Liver (tissue), 9 donors: ENCODE data around the gene EVC. TPM values are rescaled to one million over a fixed set of nuclear protein-coding genes. Genes with fewer than 3 reads are reported as not detected.

Experiments used
- DNase-seq: peaks from one replicate; pipeline ENCODE4 v3.0.0-alpha.2; 2017; ENCODE audit warnings: low spot score
- H3K27ac ChIP-seq, 2 donors: one replicate each; pipeline ENCODE4 v1.7.0; 2013; ENCODE audit warnings: inconsistent platforms in 2 of 2, low read length in 2 of 2, control low read depth in 1 of 2, low read depth in 1 of 2, mild to moderate bottlenecking in 1 of 2
- H3K27me3 ChIP-seq, 4 donors: one replicate each; pipeline versions ENCODE4 v1.6.1 to v1.7.0; 2013; ENCODE audit warnings: low read length in 3 of 4, inconsistent platforms in 1 of 4, mild to moderate bottlenecking in 1 of 4, moderate library complexity in 1 of 4; ENCODE audit not compliant: control insufficient read depth in 4 of 4, insufficient read depth in 4 of 4
- H3K36me3 ChIP-seq, 4 donors: one replicate each; pipeline versions ENCODE4 v1.6.1 to v1.7.0; 2013; ENCODE audit warnings: low read length in 3 of 4, mild to moderate bottlenecking in 3 of 4, low read depth in 1 of 4, moderate library complexity in 1 of 4; ENCODE audit not compliant: control insufficient read depth in 4 of 4, insufficient read depth in 3 of 4
- H3K4me1 ChIP-seq, 4 donors: one replicate each; pipeline versions ENCODE4 v1.6.1 to v1.7.0; 2013; ENCODE audit warnings: low read length in 3 of 4, mild to moderate bottlenecking in 3 of 4, moderate library complexity in 1 of 4; ENCODE audit not compliant: control insufficient read depth in 4 of 4, insufficient read depth in 4 of 4
- H3K4me3 ChIP-seq, 3 donors: one replicate each; pipeline versions ENCODE4 v1.6.1 to v1.7.0; 2013; ENCODE audit warnings: low read length in 3 of 3, control low read depth in 1 of 3, low read depth in 1 of 3, mild to moderate bottlenecking in 1 of 3
- H3K9ac ChIP-seq, 2 donors: one replicate each; pipeline ENCODE4 v1.7.0; 2013; ENCODE audit warnings: low read length in 2 of 2, mild to moderate bottlenecking in 2 of 2, moderate library complexity in 2 of 2, control low read depth in 1 of 2, low read depth in 1 of 2
- H3K9me3 ChIP-seq, 4 donors: one replicate each; pipeline versions ENCODE4 v1.6.1 to v1.7.0; 2013; ENCODE audit warnings: low read length in 3 of 4; ENCODE audit not compliant: control insufficient read depth in 4 of 4
- ATF3 ChIP-seq: IDR thresholded peaks from 2 replicates; pipeline ENCODE4 v1.6.1; 2016; ENCODE audit warnings: antibody characterized with exemption
- CTCF ChIP-seq: fragments of 150-350 bp; IDR thresholded peaks from 2 replicates; pipeline ENCODE4 v1.5.1; 2017; ENCODE audit warnings: improper control_type of control experiment, low read depth, low read length; ENCODE audit not compliant: missing input control
- FOXA1 ChIP-seq: IDR thresholded peaks from 2 replicates; pipeline ENCODE4 v1.6.1; 2016; ENCODE audit warnings: antibody characterized with exemption
- GABPA ChIP-seq, 2 donors: IDR thresholded peaks in 1 of 2; conservative IDR thresholded peaks in 1 of 2; 2 replicates each; pipeline ENCODE4 v1.6.1; 2016; ENCODE audit warnings: antibody characterized with exemption in 2 of 2, mild to moderate bottlenecking in 1 of 2, moderate library complexity in 1 of 2
- HNF4A ChIP-seq, 2 donors: conservative IDR thresholded peaks; 2 replicates each; pipeline ENCODE4 v1.6.1; 2016; ENCODE audit warnings: antibody characterized with exemption in 2 of 2, mild to moderate bottlenecking in 2 of 2
- HNF4G ChIP-seq: IDR thresholded peaks from 2 replicates; pipeline ENCODE4 v1.6.1; 2016; ENCODE audit warnings: antibody characterized with exemption
- JUND ChIP-seq, 2 donors: IDR thresholded peaks; 2 replicates each; pipeline ENCODE4 v1.6.1; 2016; ENCODE audit warnings: antibody characterized with exemption in 2 of 2
- MAX ChIP-seq: IDR thresholded peaks from 2 replicates; pipeline ENCODE4 v1.6.1; 2016; ENCODE audit warnings: antibody characterized with exemption
- NR2F2 ChIP-seq: IDR thresholded peaks from 2 replicates; pipeline ENCODE4 v1.6.1; 2016; ENCODE audit warnings: antibody characterized with exemption
- RAD21 ChIP-seq, 2 donors: IDR thresholded peaks; 2 replicates each; pipeline ENCODE4 v1.6.1; 2016; ENCODE audit warnings: antibody characterized with exemption in 2 of 2, mild to moderate bottlenecking in 2 of 2
- REST ChIP-seq: IDR thresholded peaks from 2 replicates; pipeline ENCODE4 v1.6.1; 2016; ENCODE audit warnings: antibody characterized with exemption, mild to moderate bottlenecking
- RXRA ChIP-seq, 2 donors: IDR thresholded peaks; 2 replicates each; pipeline ENCODE4 v1.6.1; 2017 to 2018; ENCODE audit warnings: antibody characterized with exemption in 2 of 2, mild to moderate bottlenecking in 1 of 2
- SP1 ChIP-seq: IDR thresholded peaks from 2 replicates; pipeline ENCODE4 v1.6.1; 2018; ENCODE audit warnings: antibody characterized with exemption, mild to moderate bottlenecking
- YY1 ChIP-seq: IDR thresholded peaks from 2 replicates; pipeline ENCODE4 v1.6.1; 2016; ENCODE audit warnings: antibody characterized with exemption, mild to moderate bottlenecking
- ZBTB33 ChIP-seq: IDR thresholded peaks from 2 replicates; pipeline ENCODE4 v1.6.1; 2016; ENCODE audit warnings: antibody characterized with exemption
- WGBS: extraction: QIAGEN DNeasy Blood & Tissue Kit; methylation state at CpG from one replicate; pipeline ENCODE4 v1.1.7; 2013; 5-methylcytosine and 5-hydroxymethylcytosine counted together
- polyA plus RNA-seq, 2 donors: library from polyadenylated mRNA; stranded (reverse) in 1 of 2; unstranded in 1 of 2; fragments of 200-250 nt in 1 of 2; fragments of >200 nt in 1 of 2; fragmentation: Nextera tagmentation in 1 of 2; extraction: Ambion mirVana in 1 of 2; gene quantifications; one replicate each; pipeline versions ENCODE4 v1.2.1 to v1.2.3, GENCODE V29; 2013 to 2015
- total RNA-seq, 2 donors: library from RNA; depleted of rRNA; stranded (reverse); fragments of >200 nt; gene quantifications; one replicate each; pipeline ENCODE4 v1.2.3, GENCODE V29; 2014
- donor health status: healthy.
- donor health status: healthy.
- donor health status: healthy.
- donor health status: healthy.
- donor health status: healthy.

The EVC gene
- total and polyA plus RNA-seq, 4 donors = 0.76 to 10.9 (median 3.2) TPM

GRCh38 chr4:5721923-5722322, 10.9 kb downstream of the EVC start:
- Histone ChIP-seq H3K9me3 (no peaks in the 10 kb centered on the region), H3K27ac (no peak overlapping the region), H3K27me3 (peaks cover 0 to 2% (median 0%) of the 10 kb centered on the region in 4 donors), H3K4me3 (no peak overlapping the region), H3K4me1 (peaks cover 0 to 18% (median 15%) of the 10 kb centered on the region in 4 donors), H3K9ac (no peak overlapping the region), H3K36me3 (no peaks in the 10 kb centered on the region)
- 56% methylated on average over 5 of the region's 5 CpGs for WGBS
- no peak for DNase-seq
- TF ChIP-seq MAX (no peak), GABPA (IDR thresholded peaks at IDR 0.05 in 1 of 2, conservative IDR thresholded peaks at IDR 0.05 in 1 of 2) (no peak), CTCF (no peak)

GRCh38 chr4:5722328-5722727, 11.3 kb downstream of the EVC start:
- H3K9me3 ChIP-seq = no peaks in the 10 kb centered on the region
- TF ChIP-seq ATF3 = no peak
- peak; percentile 27 to 51 for TF ChIP-seq RXRA (IDR thresholded peaks at IDR 0.05)
- TF ChIP-seq SP1 = peak; percentile 8
- TF ChIP-seq NR2F2 = peak; percentile 36
- TF ChIP-seq MAX = peak; percentile 36
- no peak overlapping the region for H3K9ac ChIP-seq
- H3K4me3 ChIP-seq = no peak overlapping the region
- WGBS = 17% methylated on average over 4 of the region's 4 CpGs
- H3K27me3 ChIP-seq = peaks cover 0 to 2% (median 0%) of the 10 kb centered on the region in 4 donors
- peaks cover 0 to 16% (median 14%) of the 10 kb centered on the region in 4 donors for H3K4me1 ChIP-seq
- DNase-seq = no peak
- no peaks in the 10 kb centered on the region for H3K36me3 ChIP-seq
- no peak overlapping the region for H3K27ac ChIP-seq

- no peak overlapping the region for H3K4me3 ChIP-seq
- no peak overlapping the region for H3K9ac ChIP-seq
- no peak for DNase-seq
- peaks cover 0 to 2% (median 0%) of the 10 kb centered on the region in 4 donors for H3K27me3 ChIP-seq
- no peaks in the 10 kb centered on the region for H3K36me3 ChIP-seq
- peaks cover 0 to 12% (median 11%) of the 10 kb centered on the region in 4 donors for H3K4me1 ChIP-seq
- WGBS = 88% methylated on average over 7 of the region's 7 CpGs
- no peaks in the 10 kb centered on the region for H3K9me3 ChIP-seq
- no peak overlapping the region for H3K27ac ChIP-seq
- no peak for TF ChIP-seq YY1
- no peak for TF ChIP-seq GABPA (IDR thresholded peaks at IDR 0.05 in 1 of 2, conservative IDR thresholded peaks at IDR 0.05 in 1 of 2)
- no peak for TF ChIP-seq ATF3
- no peak for TF ChIP-seq RXRA (IDR thresholded peaks at IDR 0.05)
- no peak for TF ChIP-seq HNF4A (conservative IDR thresholded peaks at IDR 0.05)
- TF ChIP-seq JUND (IDR thresholded peaks at IDR 0.05) = no peak
- no peak for TF ChIP-seq FOXA1
- no peak for TF ChIP-seq RAD21 (IDR thresholded peaks at IDR 0.05)
- no peak for TF ChIP-seq HNF4G
- no peak for TF ChIP-seq SP1
- TF ChIP-seq ZBTB33 = no peak
- no peak for TF ChIP-seq CTCF
- no peak for TF ChIP-seq REST
Measured at GRCh38 chr4:5724377-5724776, 13.4 kb downstream of the EVC start.
